ENCODE measurements around the gene MEST. TPM values are rescaled to one million over a fixed set of nuclear protein-coding genes. Genes with fewer than 3 reads are reported as not detected.

Gene MEST
- total and polyA plus RNA-seq, 10 of the 15 experiments (the other 5 are each of a cell fraction or from before 2014, with no cell fraction given): 1.0 to 18.2 (median 8.2) TPM

- no peaks in the 10 kb centered on the region for H4K20me1 ChIP-seq (ENCODE audit: control insufficient read depth, insufficient read depth)
- no peaks in the 10 kb centered on the region for H3K36me3 ChIP-seq (ENCODE audit: control insufficient read depth in 2 of 2, insufficient read depth in 2 of 2, low read length in 1 of 2)
- RAD21 ChIA-PET (ENCODE audit: unreplicated experiment): no interaction called here
- in situ Hi-C loops (cut with MboI): no loop called here
- DNase-seq (ENCODE audit: low read depth, low spot score): no peak
- CTCF ChIA-PET: no interaction called here
- no peak for FAIRE-seq
- SMC1A ChIA-PET (ENCODE audit: uncharacterized antibody, unreplicated experiment): interaction anchor here (1.3 kb wide), 1 partner anchor 7 kb away, joined by 6 read pairs; no protein-coding TSS in a partner anchor
- H3K4me3 ChIP-seq: no peak overlapping the region
- H3K4me2 ChIP-seq (ENCODE audit: control insufficient read depth, insufficient read depth): no peak overlapping the region
- ATAC-seq: no peak
- H2AFZ ChIP-seq (ENCODE audit: control insufficient read depth, low read depth, low read length): no peak overlapping the region
- no TSS peak for BruUV-seq (replicated peaks)
- WGBS (ENCODE audit: insufficient coverage, insufficient replicate concordance, low lambda C conversion rate, missing lambda C conversion rate): 38% methylated on average over 1 of the region's 1 CpG
- POLR2A ChIA-PET: no interaction called here
- intact Hi-C loops (cut with micrococcal nuclease; ENCODE audit: unreplicated experiment): no loop called here
- no peak overlapping the region for H3K9ac ChIP-seq (ENCODE audit: control insufficient read depth, insufficient read depth, low read length)
- no peaks in the 10 kb centered on the region; a peak in 1 of 4 replicates for H3K27me3 ChIP-seq (replicated peaks in 1 of 2; ENCODE audit: control insufficient read depth in 2 of 2, insufficient read depth in 2 of 2, low read length in 1 of 2)
- H3K4me1 ChIP-seq (ENCODE audit: control insufficient read depth, insufficient read depth, low read length): peaks cover 11% of the 10 kb centered on the region; the same call in 1 of the 2 replicates
- H3K79me2 ChIP-seq (ENCODE audit: control insufficient read depth, insufficient read depth, low read length): no peaks in the 10 kb centered on the region
- no peak overlapping the region for H3K27ac ChIP-seq (ENCODE audit: control insufficient read depth, insufficient read depth)
- H3K9me3 ChIP-seq (replicated peaks; ENCODE audit: control insufficient read depth, insufficient read depth, low read length): no peaks in the 10 kb centered on the region; the same call in 2 of the 3 replicates
- TF ChIP-seq BCLAF1 (IDR thresholded peaks at IDR 0.05) (no peak), KDM1A (IDR thresholded peaks at IDR 0.05; ENCODE audit: borderline replicate concordance) (no peak), RBBP5 (conservative IDR thresholded peaks at IDR 0.05) (no peak), ZNF207 (IDR thresholded peaks at IDR 0.05; ENCODE audit: borderline replicate concordance) (no peak), NFIC (IDR thresholded peaks at IDR 0.05; ENCODE audit: low read depth, low read length) (no peak), CEBPZ (IDR thresholded peaks at IDR 0.05; ENCODE audit: low read depth, low read length) (no peak), TCF3 (IDR thresholded peaks at IDR 0.05; ENCODE audit: borderline replicate concordance, insufficient read depth, low read depth, low read length) (no peak), ZBTB4 (CRISPR knock-in tag; IDR thresholded peaks at IDR 0.05) (no peak), SMAD5 (IDR thresholded peaks at IDR 0.05; ENCODE audit: low read depth) (no peak), EZH2 (IDR thresholded peaks at IDR 0.05; ENCODE audit: borderline replicate concordance, control insufficient read depth, low read depth, low read length) (no peak), E4F1 (IDR thresholded peaks at IDR 0.05; ENCODE audit: borderline replicate concordance, partially characterized antibody) (no peak)
Measured at GRCh38 chr7:130479716-130480400, 12.0 kb upstream of the MEST start.

All from GM12878 (cell line).